Fibroblast of skin of left biceps (primary cell): ENCODE measurements around the gene XPO4.
"Not testable (repeated sequence)": the region's sequence is repeated elsewhere in the genome, so short reads cannot be mapped to it uniquely, and the experiment has no call there.

Experiments
- DNase-seq, 2 experiments: peaks; one replicate each; pipeline ENCODE4 v3.0.0-alpha.2; 2013; ENCODE audit warnings: low read depth in 2 of 2

Gene XPO4

DNA sequence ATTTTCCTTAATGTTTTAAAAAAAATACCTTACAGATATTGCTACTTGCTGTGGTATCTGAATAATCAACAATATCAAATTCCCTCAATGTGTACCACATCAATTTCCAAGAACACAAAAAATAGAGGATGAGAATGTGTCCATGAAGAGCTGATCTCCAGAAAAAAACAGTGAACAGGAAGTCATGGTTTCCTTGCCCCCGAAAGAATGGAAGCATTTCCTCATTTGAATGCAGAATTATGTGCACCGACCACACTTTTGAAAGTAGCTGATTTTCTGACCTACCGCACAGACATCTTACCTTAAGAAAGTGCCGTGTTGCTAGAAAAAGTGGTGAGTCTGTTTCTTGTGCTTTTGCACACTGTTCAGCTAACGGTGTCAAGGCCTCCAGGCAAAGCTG, 115.4 kb downstream of the XPO4 start:
- no peak for DNase-seq

DNA sequence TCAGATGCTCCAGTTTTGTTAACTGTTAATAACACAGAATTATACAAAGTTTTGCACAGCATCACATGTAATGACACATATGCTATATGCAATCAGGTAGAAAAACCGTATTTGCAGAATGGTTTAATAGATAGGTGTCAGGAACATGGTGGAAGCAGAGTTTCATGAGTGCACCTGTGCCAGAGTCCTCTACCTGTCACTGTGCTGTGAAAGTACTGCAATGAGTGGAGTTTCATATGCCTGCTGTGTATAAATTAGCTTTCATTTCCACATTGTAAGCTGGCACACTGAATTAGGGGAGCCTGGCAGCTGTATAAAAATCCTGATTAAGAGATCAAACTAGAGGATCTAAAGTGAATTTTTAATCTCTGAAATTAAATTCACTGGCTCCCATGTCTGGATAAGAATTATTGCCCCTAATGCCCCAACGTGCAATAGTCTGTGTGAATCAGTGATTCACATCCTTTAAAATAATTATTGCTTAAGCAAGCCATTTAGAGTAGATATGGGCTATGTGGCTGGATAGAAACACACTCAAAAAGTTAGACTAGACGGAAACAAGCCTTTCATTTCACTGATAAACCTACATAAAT, 120.3 kb downstream of the XPO4 start:
- no peak for DNase-seq

DNA sequence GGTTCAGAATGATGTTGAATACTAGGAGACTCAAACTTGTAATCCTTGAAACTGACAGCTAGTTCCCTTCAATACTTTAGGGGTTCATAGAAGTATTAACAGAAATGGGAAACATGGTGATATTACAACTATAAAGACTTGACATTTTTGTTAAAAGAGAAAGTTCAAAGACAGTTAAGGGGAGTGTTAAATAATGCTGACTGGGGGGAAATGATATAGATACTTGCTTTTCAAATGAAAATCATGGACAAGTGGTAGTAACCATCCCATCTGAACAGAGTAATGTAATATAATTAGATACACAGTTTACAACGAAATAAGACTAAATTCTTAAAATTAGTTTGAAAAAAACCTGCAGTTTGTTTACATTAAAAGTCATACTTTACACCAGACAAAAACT, 122.2 kb downstream of the XPO4 start:
- DNase-seq: no peak

DNA sequence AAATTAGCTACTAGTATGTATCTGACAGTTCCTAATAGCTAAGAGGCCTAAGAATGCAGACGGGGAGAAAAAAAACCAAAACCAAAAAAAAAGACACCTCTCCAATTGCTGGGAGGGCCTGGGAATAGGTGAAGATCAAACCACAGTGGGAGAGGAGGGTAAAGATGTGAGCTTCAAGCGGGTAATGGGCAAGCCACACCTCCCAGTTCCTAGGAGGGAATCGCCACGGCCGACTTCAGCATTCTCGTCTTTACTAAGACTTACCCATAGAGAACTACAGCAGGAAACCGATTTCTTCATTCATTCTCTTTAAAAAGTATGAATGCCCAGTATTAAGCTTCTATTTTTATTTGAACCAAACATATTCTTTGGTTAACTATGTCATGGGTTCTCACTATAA, 123.1 kb downstream of the XPO4 start:
- DNase-seq: no peak

DNA sequence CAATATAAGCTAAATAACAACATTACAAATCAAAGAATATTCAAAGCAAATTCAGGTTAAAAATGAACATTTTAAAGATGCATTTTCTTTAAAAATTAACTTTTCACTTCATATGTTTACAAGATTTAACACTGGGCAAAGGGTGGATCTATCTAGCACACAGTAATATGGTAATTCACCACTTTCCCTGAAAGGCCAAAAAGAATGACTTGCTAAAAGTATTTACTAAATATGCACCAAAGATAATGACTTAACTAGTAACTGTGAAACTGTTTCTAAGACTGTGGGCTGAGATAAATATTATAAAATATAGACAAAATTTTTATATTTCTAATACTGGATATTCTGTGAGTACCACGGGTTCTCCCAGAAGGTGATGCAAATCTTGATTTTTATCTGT, 124.2 kb downstream of the XPO4 start:
- no peak for DNase-seq

DNA sequence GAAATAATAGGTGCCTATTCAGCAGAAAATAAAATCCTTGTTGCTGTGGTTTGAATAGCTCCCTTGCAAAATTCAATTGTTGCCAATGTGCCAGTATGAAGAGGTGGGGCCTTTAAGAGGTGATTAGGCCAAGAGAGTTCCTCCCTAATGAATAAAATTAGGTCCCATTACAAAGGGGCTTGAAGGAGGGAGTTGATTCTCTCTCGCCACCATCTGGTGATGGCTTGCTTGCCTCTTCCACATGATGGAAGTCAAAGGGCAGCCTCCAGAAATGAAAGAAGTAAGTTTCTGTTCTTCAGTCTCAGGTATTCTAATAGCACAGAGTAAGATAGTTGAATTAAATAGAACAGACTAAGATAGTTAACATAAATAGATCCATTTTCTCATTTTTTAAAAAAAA, 125.8 kb downstream of the XPO4 start:
- no peak for DNase-seq

DNA sequence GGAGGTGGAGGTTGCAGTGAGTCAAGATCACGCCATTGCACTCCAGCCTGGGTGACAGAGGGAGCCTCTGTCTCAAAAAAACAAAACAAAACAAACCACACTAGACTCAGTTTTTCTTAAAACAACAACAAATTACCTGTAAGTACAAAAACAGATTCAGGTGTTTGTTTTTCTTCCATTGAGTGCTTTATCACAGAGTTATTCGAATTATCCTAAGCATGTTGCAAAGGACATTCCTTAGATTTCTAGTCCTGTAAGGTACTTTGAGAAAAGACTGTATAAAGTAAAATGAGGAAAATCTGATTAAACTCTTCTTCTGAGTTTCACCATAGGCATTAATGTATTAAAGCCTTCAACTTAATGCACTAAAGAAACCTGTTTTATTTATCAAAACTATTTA, 126.6 kb downstream of the XPO4 start:
- no peak for DNase-seq

DNA sequence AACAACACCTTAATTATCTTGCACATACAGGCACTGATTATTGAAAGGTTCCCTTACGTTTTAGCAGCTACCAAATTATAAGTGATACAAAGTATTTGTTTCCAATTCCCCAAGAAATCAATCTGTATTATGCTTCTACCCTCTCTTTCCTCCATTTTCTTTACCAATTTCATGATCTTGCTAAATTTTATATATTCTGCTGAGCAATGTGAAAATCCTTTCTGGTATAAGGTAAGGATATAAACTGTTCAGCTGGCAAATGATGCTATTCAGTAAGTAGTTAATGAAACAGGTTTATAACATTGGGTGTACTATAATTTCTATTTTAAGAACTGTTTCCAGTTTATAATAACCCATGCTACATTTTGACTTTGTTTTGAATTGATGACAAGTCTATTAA, 127.8 kb downstream of the XPO4 start:
- no peak for DNase-seq

DNA sequence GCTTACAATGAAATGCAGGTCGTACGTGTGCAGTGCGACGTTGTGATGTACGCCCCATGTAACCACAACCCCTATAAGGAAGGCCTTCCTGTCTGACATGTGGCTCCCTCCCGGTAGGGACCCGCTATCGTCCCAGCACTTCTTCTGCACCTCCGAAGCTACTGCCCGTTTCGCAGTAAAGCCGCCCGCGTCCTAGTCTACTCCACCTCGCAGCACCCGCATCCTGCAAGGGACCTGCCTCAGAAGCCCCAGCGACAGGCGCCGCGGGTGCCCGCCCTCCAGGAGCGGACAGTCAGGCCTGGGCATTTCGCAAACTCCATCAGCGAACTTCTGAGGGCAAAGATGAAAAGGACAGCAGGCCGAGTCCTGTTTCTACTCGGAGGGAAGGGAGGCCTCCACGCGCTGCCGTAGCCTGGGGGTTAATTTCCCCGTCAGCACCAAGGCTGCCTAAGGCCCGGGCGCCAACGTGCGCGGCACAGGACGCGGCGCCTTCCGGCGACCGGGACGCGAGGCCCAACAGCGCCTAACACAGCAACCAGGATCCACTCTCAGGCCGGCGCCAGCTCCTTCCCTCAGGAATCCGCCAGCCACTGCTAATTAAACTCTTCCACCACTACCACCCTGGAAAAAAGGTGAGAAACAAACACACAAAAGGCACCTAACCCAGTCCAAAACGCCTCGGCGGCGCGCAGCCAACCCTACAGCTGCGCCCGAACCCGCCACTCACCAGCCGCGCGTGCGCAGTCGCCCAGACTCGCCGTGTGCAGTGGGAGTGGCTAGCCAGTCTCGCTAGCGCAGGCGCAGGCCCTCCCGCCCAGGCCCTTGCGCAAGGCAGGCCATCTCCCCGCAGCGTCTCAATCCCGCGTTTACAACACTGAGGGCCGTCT, 129.1 kb downstream of the XPO4 start, which contains the start of gene EEF1AKMT1:
Gene EEF1AKMT1 (minus strand): TSS at position 768 of the 887 bp plus-strand sequence. CDS start 16,363 bp downstream, outside the sequence.
- DNase-seq: peak; percentile 83 to 85

DNA sequence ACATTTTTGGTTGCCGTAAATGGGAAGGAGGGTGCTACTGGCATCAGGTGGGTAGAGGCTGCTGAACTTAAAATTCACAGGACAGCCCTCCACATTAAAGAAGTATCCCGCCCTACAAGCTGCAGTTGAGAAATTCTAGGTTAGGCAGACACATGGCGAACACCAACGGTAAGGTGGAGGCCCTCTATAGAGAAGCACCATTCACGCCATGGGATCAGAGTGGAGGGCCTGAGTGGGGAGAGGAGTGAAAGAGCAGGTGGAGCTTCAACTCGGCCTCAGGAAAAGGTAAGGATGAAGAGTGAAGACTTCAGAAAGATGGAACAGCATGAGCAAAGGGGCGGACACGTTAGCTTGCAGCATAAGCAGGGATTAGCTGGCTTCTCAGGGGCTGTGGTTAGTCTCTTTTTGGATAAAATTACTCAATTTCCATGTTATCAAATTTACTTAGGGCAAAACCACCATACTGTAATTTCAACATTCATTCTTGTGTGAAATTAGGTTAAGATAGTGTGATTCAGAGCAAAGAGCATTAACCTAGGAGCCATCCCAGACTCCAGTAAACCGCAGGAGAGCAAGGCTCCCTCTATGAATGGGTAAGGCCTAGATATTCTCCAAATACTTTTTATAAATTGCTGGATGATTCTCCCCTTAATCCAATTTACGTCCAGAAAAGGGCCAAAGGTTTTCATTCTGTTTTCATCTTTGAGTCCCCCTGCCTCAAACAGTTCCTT, 130.0 kb downstream of the XPO4 start:
- DNase-seq: no peak

DNA sequence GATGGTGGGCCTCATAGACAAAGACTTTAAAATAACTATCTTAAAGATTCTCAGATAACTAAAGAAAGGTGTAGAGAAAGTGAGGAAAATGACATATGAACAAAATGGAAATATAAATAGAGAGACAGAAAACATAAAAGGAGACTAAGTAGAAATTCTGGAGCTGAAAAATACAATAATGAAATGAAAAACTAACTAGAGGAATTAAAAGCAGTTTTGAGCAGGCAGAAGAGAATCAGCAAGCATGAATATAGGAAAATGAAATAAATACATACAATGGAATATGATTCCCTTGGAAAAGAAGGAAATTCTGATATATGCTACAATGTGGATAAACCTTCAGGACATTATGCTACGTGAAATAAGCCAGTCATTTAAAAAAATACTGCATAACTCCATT, 132.7 kb downstream of the XPO4 start:
- DNase-seq: no peak

DNA sequence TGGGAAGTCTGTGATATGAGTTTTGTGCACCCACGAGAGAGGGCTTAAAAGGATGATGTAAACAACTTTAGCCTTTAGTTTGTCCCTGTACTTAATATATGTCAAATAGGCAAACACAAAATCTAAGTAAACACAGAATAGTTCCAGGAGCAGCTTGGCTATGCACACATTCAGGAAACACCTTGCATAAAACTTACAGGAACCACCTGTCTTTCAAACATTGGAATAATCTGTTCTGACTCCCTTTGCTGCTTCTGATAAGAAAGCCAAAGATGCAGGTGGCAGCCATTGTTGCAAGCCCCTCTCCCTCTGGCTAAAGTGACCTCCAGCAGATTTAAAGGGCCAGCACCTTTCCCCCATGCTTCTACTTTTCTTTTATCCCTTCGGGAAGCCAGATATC, 133.5 kb downstream of the XPO4 start:
- DNase-seq: no peak

DNA sequence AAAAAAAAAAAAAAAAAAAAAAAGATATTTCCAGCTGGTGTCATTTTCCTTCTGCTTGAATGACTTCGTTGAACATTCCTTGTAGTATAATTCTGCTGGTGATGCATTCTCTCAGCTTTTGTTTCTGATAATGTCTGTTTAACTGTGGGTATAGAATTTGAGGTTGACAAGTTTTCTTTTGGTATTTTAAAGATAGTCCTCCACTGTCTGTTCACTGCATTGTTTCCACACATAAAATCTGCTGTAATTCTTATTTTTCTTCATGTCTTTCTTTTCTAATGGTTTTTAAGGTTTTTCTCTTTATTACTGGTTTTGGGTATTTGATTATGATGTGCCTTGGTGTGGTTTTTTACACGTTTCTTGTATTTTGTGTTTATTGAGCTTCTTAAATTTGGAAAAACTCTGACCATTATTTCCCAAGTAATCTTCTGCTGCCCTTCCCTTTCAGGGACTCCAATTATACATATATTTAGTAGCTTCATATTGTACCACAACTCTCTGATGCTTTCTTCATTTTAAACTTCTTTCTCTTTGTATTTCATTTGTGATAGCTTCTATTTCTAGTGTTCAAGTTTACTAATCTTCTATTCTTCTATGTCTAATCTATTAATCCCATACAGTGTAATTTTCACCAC, 135.1 kb downstream of the XPO4 start:
- DNase-seq: no peak

DNA sequence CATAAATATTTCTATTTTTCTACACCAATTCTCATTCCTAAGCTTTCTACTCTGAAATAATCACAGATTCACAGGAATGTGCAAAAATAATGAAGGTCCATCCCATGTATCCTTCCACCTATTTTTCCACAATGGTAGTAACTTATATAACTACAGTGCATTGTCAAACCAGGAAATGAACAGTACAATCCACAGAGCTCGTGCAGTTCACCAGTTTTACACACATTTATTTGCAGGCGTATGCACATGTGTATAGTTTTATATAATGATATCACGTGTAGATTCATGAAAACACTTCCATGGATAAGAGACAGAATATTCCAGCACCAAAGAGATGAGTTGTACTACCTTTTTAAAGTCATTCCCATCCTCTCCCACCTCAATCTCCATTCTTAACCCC, 141.7 kb downstream of the XPO4 start:
- no peak for DNase-seq

DNA sequence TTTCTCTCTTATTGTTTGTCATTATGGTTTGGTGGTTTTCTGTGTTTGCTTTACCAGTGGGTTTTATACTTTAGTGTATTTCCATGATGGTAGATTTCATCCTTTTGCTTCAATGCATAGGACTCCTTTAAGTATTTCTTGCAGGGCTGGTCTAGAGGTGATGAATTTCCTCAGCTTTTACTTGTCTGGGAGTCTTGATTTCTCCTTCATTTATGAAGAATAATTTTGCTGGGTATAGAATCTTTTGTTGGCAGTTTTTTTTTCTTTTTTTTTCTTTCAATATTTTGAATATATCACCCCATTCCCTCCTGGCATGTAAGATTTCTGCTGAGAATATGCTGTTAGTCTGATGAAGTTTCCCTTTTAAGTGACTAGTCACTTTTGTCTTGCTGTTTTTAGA, 148.5 kb downstream of the XPO4 start:
- DNase-seq: no peak

DNA sequence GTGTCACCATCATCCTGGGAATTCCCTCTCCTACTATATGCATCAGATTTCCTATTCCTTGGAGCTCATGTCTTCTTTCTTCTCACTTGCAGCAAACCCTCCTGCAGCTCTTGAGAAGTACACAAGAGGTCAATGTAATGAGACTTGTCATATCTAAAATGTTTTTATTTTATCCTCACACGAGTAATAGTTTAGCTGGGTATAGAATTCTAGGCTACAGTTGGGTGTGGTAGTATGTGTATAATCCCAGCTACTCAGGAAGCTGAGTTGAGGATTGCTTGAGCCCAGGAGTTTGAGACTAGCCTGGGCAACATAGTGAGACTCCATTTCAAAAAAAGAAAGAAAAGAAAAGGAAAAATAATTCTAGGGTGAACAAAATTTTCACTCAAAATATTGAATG, 153.2 kb downstream of the XPO4 start:
- no peak for DNase-seq

DNA sequence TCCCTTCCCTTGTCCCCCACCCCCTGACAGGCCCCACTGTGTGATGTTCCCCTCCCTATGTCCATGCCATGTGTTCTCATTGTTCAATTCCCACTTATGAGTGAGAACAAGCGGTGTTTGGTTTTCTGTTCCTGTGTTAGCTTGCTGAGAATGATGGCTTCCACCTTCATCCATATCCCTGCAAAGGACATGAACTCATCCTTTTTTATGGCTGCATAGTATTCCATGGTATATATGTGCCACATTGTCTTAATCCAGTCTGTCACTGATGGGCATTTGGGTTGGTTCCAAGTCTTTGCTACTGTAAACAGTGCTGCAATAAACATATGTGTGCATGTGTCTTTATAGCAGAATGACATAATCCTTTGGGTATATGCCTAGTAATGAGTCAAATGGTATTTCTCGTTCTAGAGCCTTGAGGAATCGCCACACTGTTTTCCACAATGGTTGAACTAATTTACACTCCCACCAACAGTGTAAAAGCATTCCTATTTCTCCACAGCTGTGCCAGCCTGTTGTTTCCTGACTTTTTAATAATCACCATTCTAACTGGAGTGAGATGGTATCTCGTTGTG, 158.6 kb downstream of the XPO4 start:
- not testable (repeated sequence) for DNase-seq

DNA sequence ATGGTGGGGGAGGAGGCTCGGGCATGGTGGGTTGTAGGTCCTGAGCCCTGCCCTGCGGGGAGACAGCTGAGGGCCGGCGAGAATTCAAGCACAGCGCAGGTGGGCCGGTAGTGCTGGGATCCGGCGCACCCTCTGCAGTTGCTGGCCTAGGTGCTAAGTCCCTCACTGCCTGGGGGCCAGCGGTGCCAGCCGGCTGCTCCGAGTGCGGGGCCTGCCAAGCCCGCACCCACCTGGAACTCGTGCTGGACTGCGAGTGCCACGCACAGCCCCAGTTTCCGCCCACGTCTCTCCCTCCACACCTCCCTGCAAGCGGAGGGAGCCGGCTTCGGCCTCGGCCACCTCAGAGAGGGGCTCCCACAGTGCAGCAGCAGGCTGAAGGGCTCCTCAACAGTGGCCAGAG, 162.5 kb downstream of the XPO4 start:
- no peak for DNase-seq

DNA sequence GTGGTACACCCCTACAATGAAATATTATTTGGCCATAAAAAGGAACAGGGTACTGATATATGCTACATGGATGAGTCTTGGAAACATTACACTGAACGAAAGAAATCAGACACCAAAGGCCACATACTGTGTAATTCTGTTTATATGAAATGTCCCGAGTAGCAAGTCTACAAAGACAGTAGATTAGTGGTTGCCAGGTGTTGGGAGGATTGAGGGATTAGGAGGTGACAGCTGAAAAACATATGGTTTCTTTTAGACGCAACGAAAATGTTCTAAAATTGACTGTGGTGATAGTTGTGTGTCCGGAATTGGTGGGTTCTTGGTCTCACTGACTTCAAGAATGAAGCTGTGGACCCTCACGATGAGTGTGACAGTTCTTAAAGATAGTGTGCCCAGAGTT, 163.9 kb downstream of the XPO4 start:
- no peak for DNase-seq

DNA sequence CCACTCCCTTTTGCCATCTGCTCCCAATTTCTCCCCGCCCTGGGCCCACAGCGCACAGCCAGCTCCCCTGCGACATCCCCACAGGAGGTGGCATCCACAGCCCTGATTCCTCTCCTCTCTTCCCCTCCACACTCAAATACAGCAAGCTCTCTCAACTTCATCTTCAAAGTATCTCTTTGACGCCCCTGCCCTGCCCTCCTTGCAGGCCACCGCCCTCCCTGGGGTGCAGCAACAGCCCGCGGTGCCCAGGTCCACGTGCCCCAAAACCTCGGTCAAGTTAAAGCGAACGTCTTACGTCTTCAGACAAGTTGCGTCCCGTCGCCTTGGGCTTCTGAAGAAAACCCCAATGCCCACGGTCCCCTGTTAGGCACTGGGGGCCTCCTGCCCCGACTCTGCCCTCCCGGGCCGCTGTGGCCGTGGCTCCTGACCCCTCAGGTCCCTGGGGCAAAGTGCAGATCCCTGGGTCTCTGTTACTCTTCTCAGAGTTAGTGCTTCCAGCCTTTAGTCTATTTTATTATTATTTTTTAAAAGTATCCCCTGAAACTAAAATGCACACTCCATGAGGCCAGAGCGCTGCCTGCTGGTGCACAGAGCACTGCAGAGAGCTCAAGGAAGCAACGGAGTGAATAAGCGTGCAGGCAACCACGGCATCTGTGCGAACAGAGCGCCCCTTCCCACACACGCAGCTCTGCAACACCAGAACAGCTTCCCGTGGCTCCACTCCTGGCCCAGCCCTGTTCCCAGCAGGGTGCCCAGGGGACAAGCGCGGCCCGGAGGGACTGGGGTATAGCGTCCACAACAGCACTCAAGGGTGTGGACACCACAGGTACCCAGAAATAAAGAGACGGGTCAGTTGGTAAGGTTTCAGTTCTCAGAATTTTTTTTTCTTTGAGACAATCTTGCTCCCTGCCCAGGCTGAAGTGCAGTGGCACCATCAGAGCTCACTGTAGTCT, 172.6 kb downstream of the XPO4 start:
- DNase-seq: no peak
